ENCODE measurements around the gene CENPV. TPM values are rescaled to one million over a fixed set of nuclear protein-coding genes. Genes with fewer than 3 reads are reported as not detected.

CENPV gene
- total and polyA plus RNA-seq, 2 of the 13 experiments (the other 11 are each of a cell fraction or from before 2014, with no cell fraction given), result 193 to 292 TPM

DNA sequence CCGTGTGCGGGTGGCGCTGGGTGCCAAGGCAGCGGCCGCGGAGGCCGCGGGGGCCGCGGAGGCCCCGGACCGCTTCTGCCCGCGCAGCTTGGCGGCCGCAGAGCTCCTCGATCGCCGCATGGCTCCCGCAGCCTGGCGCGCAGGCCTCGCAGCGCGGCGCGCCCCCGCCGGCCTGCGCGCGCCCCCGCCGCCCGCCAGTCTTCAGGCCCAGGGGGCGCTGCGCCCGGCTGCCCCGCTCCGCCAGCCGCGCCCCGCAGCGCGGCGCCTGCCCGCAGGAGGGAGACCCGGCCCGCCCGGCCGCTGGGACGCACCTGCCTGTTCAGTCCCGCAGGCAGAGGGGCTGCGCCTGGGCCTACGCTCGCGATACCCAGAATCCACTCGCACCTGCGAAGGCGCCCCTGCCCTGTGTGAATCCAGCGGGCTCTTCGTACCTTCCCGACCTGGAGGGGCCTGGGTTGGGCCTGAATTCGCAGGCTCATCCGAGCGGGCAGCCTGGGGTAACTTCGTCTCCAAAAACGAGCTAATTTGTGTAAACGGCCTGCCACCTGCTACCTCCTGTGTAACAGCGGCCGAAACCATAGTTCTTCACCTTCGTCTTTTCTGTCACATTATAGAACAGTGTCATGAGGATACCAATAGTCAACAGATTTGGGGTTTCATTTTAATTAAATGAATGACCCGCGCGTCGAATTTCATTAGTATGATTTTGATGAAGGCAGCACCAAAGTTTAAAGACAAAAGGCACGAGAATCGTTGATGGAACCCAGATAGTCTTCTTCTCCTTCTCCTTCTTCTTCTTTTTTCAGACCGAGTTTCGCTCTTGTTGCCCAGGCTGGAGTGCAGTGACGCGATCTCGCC, at the start of gene CENPV (continued):
- no peak for TF ChIP-seq SNAPC4 (CRISPR knock-in tag; IDR thresholded peaks at IDR 0.05)
- TF ChIP-seq, protein P1, sequence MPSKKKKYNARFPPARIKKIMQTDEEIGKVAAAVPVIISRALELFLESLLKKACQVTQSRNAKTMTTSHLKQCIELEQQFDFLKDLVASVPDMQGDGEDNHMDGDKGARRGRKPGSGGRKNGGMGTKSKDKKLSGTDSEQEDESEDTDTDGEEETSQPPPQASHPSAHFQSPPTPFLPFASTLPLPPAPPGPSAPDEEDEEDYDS (CRISPR knock-in tag; IDR thresholded peaks at IDR 0.05), result 0 out of 2 replicates have a peak, but pooled peaks have one; percentile 11
- no peak for TF ChIP-seq STAT6 (CRISPR knock-in tag; IDR thresholded peaks at IDR 0.05; ENCODE audit: borderline replicate concordance)
- TF ChIP-seq, protein P2, sequence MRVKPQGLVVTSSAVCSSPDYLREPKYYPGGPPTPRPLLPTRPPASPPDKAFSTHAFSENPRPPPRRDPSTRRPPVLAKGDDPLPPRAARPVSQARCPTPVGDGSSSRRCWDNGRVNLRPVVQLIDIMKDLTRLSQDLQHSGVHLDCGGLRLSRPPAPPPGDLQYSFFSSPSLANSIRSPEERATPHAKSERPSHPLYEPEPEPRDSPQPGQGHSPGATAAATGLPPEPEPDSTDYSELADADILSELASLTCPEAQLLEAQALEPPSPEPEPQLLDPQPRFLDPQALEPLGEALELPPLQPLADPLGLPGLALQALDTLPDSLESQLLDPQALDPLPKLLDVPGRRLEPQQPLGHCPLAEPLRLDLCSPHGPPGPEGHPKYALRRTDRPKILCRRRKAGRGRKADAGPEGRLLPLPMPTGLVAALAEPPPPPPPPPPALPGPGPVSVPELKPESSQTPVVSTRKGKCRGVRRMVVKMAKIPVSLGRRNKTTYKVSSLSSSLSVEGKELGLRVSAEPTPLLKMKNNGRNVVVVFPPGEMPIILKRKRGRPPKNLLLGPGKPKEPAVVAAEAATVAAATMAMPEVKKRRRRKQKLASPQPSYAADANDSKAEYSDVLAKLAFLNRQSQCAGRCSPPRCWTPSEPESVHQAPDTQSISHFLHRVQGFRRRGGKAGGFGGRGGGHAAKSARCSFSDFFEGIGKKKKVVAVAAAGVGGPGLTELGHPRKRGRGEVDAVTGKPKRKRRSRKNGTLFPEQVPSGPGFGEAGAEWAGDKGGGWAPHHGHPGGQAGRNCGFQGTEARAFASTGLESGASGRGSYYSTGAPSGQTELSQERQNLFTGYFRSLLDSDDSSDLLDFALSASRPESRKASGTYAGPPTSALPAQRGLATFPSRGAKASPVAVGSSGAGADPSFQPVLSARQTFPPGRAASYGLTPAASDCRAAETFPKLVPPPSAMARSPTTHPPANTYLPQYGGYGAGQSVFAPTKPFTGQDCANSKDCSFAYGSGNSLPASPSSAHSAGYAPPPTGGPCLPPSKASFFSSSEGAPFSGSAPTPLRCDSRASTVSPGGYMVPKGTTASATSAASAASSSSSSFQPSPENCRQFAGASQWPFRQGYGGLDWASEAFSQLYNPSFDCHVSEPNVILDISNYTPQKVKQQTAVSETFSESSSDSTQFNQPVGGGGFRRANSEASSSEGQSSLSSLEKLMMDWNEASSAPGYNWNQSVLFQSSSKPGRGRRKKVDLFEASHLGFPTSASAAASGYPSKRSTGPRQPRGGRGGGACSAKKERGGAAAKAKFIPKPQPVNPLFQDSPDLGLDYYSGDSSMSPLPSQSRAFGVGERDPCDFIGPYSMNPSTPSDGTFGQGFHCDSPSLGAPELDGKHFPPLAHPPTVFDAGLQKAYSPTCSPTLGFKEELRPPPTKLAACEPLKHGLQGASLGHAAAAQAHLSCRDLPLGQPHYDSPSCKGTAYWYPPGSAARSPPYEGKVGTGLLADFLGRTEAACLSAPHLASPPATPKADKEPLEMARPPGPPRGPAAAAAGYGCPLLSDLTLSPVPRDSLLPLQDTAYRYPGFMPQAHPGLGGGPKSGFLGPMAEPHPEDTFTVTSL (CRISPR knock-in tag; IDR thresholded peaks at IDR 0.05; ENCODE audit: borderline replicate concordance), result no peak
- 0 out of 2 replicates have a peak, but pooled peaks have one; percentile 30 for TF ChIP-seq TOPORS (CRISPR knock-in tag; IDR thresholded peaks at IDR 0.05)
- TF ChIP-seq ZNF567 (CRISPR knock-in tag; IDR thresholded peaks at IDR 0.05; ENCODE audit: borderline replicate concordance), result peak; percentile 34; the same call in 1 of the 2 replicates
- TF ChIP-seq DR1 (CRISPR knock-in tag; IDR thresholded peaks at IDR 0.05), result peak; percentile 67
- no peak for TF ChIP-seq ZNF841 (CRISPR knock-in tag; IDR thresholded peaks at IDR 0.05; ENCODE audit: borderline replicate concordance)
- TF ChIP-seq ZSCAN31 (CRISPR knock-in tag; IDR thresholded peaks at IDR 0.05; ENCODE audit: low read depth), result no peak

All from HepG2 (cell line).